ENCODE results near the gene TANC1.

GRCh38 chr2:159086342-159086741 is 117.9 kb downstream of the TANC1 start:
- TF ChIP-seq, protein P1, sequence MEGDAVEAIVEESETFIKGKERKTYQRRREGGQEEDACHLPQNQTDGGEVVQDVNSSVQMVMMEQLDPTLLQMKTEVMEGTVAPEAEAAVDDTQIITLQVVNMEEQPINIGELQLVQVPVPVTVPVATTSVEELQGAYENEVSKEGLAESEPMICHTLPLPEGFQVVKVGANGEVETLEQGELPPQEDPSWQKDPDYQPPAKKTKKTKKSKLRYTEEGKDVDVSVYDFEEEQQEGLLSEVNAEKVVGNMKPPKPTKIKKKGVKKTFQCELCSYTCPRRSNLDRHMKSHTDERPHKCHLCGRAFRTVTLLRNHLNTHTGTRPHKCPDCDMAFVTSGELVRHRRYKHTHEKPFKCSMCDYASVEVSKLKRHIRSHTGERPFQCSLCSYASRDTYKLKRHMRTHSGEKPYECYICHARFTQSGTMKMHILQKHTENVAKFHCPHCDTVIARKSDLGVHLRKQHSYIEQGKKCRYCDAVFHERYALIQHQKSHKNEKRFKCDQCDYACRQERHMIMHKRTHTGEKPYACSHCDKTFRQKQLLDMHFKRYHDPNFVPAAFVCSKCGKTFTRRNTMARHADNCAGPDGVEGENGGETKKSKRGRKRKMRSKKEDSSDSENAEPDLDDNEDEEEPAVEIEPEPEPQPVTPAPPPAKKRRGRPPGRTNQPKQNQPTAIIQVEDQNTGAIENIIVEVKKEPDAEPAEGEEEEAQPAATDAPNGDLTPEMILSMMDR (IDR thresholded peaks at IDR 0.05): no peak
- TF ChIP-seq EP300 (IDR thresholded peaks at IDR 0.05) (no peak), POLR2AphosphoS5 (IDR thresholded peaks at IDR 0.05) (no peak)
